Measurements from ENCODE around the gene N4BP2.

DNA sequence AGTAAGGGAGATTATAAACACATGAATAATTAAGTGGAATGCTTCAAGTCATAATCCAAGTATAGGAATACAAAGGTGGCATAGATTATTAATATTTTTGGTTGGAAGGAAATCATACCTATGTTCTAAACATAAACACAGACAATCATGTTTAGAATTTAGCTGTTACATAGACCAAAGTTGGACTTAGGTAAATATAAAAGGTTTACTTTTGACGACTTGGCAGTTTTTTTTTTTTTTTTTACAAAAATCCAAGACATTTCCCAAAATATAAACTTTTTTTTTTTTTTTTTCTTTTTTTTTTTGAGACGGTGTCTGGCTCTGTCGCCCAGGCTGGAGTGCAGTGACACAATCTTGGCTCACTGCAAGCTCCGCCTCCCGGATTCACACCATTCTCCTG lies 3.5 kb upstream of the N4BP2 start:
- TF ChIP-seq CTCF (IDR thresholded peaks at IDR 0.05; ENCODE audit: low read length) (no peak), EZH2 (IDR thresholded peaks at IDR 0.05; ENCODE audit: borderline replicate concordance, low read length) (no peak)

Data from OCI-LY1 (cell line).